HepG2 (cell line): ENCODE results near the gene COPS6. TPM values are rescaled to one million over a fixed set of nuclear protein-coding genes. Genes with fewer than 3 reads are reported as not detected.

Experiments used
- ATAD3A ChIP-seq: sonication (generic); formaldehyde crosslinking; IDR thresholded peaks from 2 replicates; pipeline ENCODE4 v1.4.0; 2020; ENCODE audit warnings: missing genetic modification reagents
- CHCHD3 ChIP-seq: sonication (generic); formaldehyde crosslinking; IDR thresholded peaks from 2 replicates; pipeline ENCODE4 v1.8.0; 2022; ENCODE audit warnings: mild to moderate bottlenecking, missing genetic modification reagents, moderate library complexity
- FIP1L1 ChIP-seq: fragments of 200-400 bp; formaldehyde crosslinking; IDR thresholded peaks from 2 replicates; pipeline ENCODE4 v1.6.1; 2018; ENCODE audit warnings: low read depth, mild to moderate bottlenecking, low read length, moderate library complexity, borderline replicate concordance; ENCODE audit not compliant: insufficient read depth
- FOXC1 ChIP-seq: sonication (generic); formaldehyde crosslinking; IDR thresholded peaks from 2 replicates; pipeline ENCODE4 v1.8.0; 2022; ENCODE audit warnings: mild to moderate bottlenecking, missing genetic modification reagents, borderline replicate concordance
- GATAD2A ChIP-seq: IDR thresholded peaks from 2 replicates; pipeline ENCODE4 v1.6.1; 2016
- MAFK ChIP-seq, 2 experiments: IDR thresholded peaks in 1 of 2; conservative IDR thresholded peaks in 1 of 2; 2 replicates each; pipeline ENCODE4 v1.6.1; 2011; ENCODE audit warnings: improper control_type of control experiment in 2 of 2, low read length in 2 of 2
- RARG ChIP-seq: sonication (generic); formaldehyde crosslinking; IDR thresholded peaks from 2 replicates; pipeline ENCODE4 v1.4.0; 2020; ENCODE audit warnings: low read depth, mild to moderate bottlenecking, missing genetic modification reagents
- SCMH1 ChIP-seq: sonication (generic); formaldehyde crosslinking; IDR thresholded peaks from 2 replicates; pipeline ENCODE4 v1.9.0; 2021; ENCODE audit warnings: missing genetic modification reagents, mild to moderate bottlenecking, borderline replicate concordance
- SRY ChIP-seq: sonication (generic); formaldehyde crosslinking; IDR thresholded peaks from 2 replicates; pipeline ENCODE4 v1.8.0; 2022; ENCODE audit warnings: mild to moderate bottlenecking, missing genetic modification reagents
- TAF15 ChIP-seq: fragments of 200-400 bp; formaldehyde crosslinking; IDR thresholded peaks from one replicate; pipeline ENCODE4 v1.6.1; 2018; ENCODE audit warnings: mild to moderate bottlenecking, low read depth, low read length; ENCODE audit not compliant: poor library complexity, severe bottlenecking
- YEATS4 ChIP-seq: sonication (generic); formaldehyde crosslinking; IDR thresholded peaks from 2 replicates; pipeline ENCODE4 v1.4.0; 2020; ENCODE audit warnings: missing genetic modification reagents, borderline replicate concordance
- ZNF20 ChIP-seq: sonication (generic); formaldehyde crosslinking; IDR thresholded peaks from 2 replicates; pipeline ENCODE4 v1.4.0; 2020; ENCODE audit warnings: mild to moderate bottlenecking, moderate library complexity, missing genetic modification reagents
- ZNF530 ChIP-seq: sonication (generic); formaldehyde crosslinking; IDR thresholded peaks from 2 replicates; pipeline ENCODE4 v1.5.0; 2020; ENCODE audit warnings: low read depth, mild to moderate bottlenecking, missing genetic modification reagents
- ZNF577 ChIP-seq: sonication (generic); formaldehyde crosslinking; IDR thresholded peaks from 2 replicates; pipeline ENCODE4 v1.4.0; 2020; ENCODE audit warnings: mild to moderate bottlenecking, low read depth, missing genetic modification reagents, borderline replicate concordance
- ZNF816 ChIP-seq: sonication (generic); formaldehyde crosslinking; IDR thresholded peaks from 2 replicates; pipeline ENCODE4 v1.8.0; 2022; ENCODE audit warnings: missing genetic modification reagents, mild to moderate bottlenecking, borderline replicate concordance
- polyA plus RNA-seq, 8 experiments: library from polyadenylated mRNA; depleted of rRNA in 3 of 8; stranded (reverse) in 7 of 8; unstranded in 1 of 8; fragments of >200 nt; fragmentation: Illumina TruSeq in 4 of 8; extraction: Trizol in 4 of 8; gene quantifications; 2 replicates each; pipeline versions ENCODE4 v1.2.1 to v1.2.3, GENCODE V29; 2011 to 2016; ENCODE audit warnings: low read depth in 4 of 8, missing spikeins in 1 of 8, mixed read lengths in 1 of 8; ENCODE audit not compliant: insufficient read depth in 1 of 8
- total RNA-seq, 5 experiments: library from RNA; depleted of rRNA; stranded (reverse); fragments of >200 nt; fragmentation: Illumina TruSeq; extraction: Trizol; gene quantifications; 2 replicates each; pipeline ENCODE4 v1.2.3, GENCODE V29; 2016; ENCODE audit warnings: low read depth in 1 of 5
- TF ChIP-seq, protein P1 (sequence below): sonication (generic); formaldehyde crosslinking; IDR thresholded peaks from 2 replicates; pipeline ENCODE4 v1.4.0; 2020; ENCODE audit warnings: missing genetic modification reagents
- TF ChIP-seq, protein P2 (sequence below): sonication (generic); formaldehyde crosslinking; IDR thresholded peaks from 2 replicates; pipeline ENCODE4 v1.4.0; 2020; ENCODE audit warnings: missing genetic modification reagents, borderline replicate concordance

The COPS6 gene
- total and polyA plus RNA-seq, 2 of the 13 experiments (the other 11 are each of a cell fraction or from before 2014, with no cell fraction given) = 33.4 to 117 TPM

DNA sequence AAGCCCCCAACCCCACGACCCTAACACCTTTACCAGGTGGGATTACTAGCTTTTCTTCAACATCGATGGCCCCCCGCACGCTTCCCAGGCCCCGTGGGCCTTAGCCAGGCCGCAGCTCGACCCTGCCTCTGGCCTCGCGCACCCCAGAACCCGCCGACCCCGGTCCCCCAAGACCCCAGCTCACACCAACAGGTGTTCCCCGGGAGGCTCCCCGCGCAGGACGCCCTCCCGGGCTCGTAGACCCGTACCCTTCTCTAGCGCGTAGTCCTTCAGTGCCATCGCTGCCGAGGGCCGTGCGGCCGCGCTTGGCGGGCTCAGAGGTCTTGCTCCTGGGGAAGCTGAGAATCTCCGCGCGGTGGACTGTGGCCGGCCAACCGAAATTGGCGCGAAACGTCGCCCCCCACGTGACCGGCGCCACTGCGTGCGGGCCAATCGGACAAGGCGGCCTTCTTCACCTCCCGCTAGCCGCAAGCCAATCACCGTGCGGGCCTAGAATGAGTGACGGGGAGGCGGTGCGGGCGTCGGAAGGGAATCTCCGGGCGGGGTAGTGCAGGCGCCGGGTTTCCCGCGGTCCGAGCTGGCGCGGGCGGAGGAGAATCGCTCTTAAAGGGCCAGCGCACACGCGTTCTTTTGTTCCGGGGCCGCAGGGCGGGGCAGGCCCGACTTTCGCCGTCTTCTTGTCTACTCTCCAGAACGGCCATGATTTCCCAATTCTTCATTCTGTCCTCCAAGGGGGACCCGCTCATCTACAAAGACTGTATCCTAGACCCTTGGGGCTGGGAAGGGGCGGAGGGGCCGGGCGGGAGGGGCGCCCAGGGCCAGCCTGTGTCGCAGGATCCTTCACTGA lies 12.5 kb downstream of the COPS6 start, which contains the start of the genes AP4M1 and MCM7 (continued):
- TF ChIP-seq FIP1L1 (no peak), ZNF577 (CRISPR knock-in tag) (no peak), FOXC1 (CRISPR knock-in tag) (no peak), ZNF530 (CRISPR knock-in tag) (no peak), ZNF20 (no peak), MAFK (conservative IDR thresholded peaks at IDR 0.05 in 1 of 2, IDR thresholded peaks at IDR 0.05 in 1 of 2; ENCODE audit: low read length in 2 of 2) (no peak), ATAD3A (no peak), CHCHD3 (0 out of 2 replicates have a peak, but pooled peaks have one; percentile 41), TAF15 (no peak), SCMH1 (no peak), YEATS4 (CRISPR knock-in tag) (no peak; the same call in none of the 2 replicates), GATAD2A (CRISPR knock-in tag) (no peak), ZNF816 (CRISPR knock-in tag) (peak; percentile 54; the same call in 1 of the 2 replicates), SRY (CRISPR knock-in tag) (peak; percentile 56), RARG (CRISPR knock-in tag) (no peak)
- TF ChIP-seq, protein P1, sequence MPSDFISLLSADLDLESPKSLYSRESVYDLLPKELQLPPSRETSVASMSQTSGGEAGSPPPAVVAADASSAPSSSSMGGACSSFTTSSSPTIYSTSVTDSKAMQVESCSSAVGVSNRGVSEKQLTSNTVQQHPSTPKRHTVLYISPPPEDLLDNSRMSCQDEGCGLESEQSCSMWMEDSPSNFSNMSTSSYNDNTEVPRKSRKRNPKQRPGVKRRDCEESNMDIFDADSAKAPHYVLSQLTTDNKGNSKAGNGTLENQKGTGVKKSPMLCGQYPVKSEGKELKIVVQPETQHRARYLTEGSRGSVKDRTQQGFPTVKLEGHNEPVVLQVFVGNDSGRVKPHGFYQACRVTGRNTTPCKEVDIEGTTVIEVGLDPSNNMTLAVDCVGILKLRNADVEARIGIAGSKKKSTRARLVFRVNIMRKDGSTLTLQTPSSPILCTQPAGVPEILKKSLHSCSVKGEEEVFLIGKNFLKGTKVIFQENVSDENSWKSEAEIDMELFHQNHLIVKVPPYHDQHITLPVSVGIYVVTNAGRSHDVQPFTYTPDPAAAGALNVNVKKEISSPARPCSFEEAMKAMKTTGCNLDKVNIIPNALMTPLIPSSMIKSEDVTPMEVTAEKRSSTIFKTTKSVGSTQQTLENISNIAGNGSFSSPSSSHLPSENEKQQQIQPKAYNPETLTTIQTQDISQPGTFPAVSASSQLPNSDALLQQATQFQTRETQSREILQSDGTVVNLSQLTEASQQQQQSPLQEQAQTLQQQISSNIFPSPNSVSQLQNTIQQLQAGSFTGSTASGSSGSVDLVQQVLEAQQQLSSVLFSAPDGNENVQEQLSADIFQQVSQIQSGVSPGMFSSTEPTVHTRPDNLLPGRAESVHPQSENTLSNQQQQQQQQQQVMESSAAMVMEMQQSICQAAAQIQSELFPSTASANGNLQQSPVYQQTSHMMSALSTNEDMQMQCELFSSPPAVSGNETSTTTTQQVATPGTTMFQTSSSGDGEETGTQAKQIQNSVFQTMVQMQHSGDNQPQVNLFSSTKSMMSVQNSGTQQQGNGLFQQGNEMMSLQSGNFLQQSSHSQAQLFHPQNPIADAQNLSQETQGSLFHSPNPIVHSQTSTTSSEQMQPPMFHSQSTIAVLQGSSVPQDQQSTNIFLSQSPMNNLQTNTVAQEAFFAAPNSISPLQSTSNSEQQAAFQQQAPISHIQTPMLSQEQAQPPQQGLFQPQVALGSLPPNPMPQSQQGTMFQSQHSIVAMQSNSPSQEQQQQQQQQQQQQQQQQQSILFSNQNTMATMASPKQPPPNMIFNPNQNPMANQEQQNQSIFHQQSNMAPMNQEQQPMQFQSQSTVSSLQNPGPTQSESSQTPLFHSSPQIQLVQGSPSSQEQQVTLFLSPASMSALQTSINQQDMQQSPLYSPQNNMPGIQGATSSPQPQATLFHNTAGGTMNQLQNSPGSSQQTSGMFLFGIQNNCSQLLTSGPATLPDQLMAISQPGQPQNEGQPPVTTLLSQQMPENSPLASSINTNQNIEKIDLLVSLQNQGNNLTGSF (CRISPR knock-in tag) = no peak; the same call in 1 of the 2 replicates
- TF ChIP-seq, protein P2, sequence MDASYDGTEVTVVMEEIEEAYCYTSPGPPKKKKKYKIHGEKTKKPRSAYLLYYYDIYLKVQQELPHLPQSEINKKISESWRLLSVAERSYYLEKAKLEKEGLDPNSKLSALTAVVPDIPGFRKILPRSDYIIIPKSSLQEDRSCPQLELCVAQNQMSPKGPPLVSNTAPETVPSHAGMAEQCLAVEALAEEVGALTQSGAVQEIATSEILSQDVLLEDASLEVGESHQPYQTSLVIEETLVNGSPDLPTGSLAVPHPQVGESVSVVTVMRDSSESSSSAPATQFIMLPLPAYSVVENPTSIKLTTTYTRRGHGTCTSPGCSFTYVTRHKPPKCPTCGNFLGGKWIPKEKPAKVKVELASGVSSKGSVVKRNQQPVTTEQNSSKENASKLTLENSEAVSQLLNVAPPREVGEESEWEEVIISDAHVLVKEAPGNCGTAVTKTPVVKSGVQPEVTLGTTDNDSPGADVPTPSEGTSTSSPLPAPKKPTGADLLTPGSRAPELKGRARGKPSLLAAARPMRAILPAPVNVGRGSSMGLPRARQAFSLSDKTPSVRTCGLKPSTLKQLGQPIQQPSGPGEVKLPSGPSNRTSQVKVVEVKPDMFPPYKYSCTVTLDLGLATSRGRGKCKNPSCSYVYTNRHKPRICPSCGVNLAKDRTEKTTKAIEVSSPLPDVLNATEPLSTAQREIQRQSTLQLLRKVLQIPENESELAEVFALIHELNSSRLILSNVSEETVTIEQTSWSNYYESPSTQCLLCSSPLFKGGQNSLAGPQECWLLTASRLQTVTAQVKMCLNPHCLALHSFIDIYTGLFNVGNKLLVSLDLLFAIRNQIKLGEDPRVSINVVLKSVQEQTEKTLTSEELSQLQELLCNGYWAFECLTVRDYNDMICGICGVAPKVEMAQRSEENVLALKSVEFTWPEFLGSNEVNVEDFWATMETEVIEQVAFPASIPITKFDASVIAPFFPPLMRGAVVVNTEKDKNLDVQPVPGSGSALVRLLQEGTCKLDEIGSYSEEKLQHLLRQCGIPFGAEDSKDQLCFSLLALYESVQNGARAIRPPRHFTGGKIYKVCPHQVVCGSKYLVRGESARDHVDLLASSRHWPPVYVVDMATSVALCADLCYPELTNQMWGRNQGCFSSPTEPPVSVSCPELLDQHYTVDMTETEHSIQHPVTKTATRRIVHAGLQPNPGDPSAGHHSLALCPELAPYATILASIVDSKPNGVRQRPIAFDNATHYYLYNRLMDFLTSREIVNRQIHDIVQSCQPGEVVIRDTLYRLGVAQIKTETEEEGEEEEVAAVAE (CRISPR knock-in tag) = peak; percentile 95
